ENCODE data around the gene OXT.
"Not testable (repeated sequence)": the region's sequence is repeated elsewhere in the genome, so short reads cannot be mapped to it uniquely, and the experiment has no call there.

Gene OXT

DNA sequence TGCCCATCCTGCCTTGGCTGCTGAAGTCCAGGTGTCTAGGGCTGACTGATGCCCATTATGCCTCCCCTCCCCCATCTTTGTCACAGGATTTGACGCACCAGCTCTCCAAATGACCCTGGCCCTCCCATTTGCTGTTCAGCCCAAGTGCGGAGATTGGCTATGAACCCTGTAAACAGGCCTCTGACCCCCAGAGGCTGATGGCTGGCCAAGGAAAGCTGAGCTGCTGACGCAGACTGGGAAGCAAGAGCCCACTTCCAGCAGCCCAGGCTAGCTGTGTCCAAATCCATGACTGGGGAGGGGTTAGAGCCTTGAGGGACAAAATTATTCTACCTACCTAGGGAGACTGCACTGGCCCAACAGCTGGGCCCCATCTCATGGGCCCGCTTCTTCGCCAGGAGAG, 28.8 kb upstream of the OXT start:
- Histone ChIP-seq H3K4me1 (ENCODE audit: insufficient read depth, low read length) (peaks cover 16% of the 10 kb centered on the region), H3K27ac (ENCODE audit: low read length) (no peak overlapping the region), H3K36me3 (ENCODE audit: insufficient read depth, low read depth, low read length) (peaks cover 34% of the 10 kb centered on the region), H3K9ac (ENCODE audit: low read depth, low read length) (no peak overlapping the region), H3K9me3 (ENCODE audit: insufficient read depth, low read depth, low read length) (no peaks in the 10 kb centered on the region), H3K27me3 (ENCODE audit: insufficient read depth, low read length) (no peaks in the 10 kb centered on the region), H3K4me3 (ENCODE audit: low read length) (no peak overlapping the region)

DNA sequence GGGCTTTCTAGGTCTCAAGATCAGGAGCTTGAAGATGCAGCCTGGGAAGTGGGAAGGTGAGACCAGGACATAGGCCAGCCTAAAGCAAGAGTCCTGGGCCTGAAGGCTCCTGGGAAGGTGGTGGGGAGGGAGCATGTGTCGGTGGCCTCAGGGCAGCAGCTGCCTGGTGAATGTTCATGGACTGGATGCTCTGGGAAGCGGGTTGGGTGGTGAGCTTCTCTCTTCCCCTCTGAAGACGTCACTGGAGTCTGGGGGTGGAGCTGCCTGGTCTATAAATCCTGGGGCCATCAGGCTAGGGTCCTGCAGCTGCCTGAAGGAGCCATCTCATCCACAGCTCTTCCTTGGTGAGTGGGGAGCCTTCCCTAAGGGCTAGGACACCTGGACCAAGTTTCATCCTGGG, 28.1 kb upstream of the OXT start, which contains the start of gene GNRH2:
Gene GNRH2, plus strand, starts transcription at position 301 of the 400 bp plus-strand sequence. CDS start 793 bp downstream, outside the sequence.
- H3K36me3 ChIP-seq (ENCODE audit: insufficient read depth, low read depth, low read length): peaks cover 34% of the 10 kb centered on the region
- H3K4me3 ChIP-seq (ENCODE audit: low read length): no peak within 1 kb of the TSS
- no peak within 1 kb of the TSS for H3K9ac ChIP-seq (ENCODE audit: low read depth, low read length)
- H3K27ac ChIP-seq (ENCODE audit: low read length): no peak within 1 kb of the TSS
- H3K27me3 ChIP-seq (ENCODE audit: insufficient read depth, low read length): no peaks in the 10 kb centered on the region
- H3K4me1 ChIP-seq (ENCODE audit: insufficient read depth, low read length): peaks cover 16% of the 10 kb centered on the region
- no peaks in the 10 kb centered on the region for H3K9me3 ChIP-seq (ENCODE audit: insufficient read depth, low read depth, low read length)

DNA sequence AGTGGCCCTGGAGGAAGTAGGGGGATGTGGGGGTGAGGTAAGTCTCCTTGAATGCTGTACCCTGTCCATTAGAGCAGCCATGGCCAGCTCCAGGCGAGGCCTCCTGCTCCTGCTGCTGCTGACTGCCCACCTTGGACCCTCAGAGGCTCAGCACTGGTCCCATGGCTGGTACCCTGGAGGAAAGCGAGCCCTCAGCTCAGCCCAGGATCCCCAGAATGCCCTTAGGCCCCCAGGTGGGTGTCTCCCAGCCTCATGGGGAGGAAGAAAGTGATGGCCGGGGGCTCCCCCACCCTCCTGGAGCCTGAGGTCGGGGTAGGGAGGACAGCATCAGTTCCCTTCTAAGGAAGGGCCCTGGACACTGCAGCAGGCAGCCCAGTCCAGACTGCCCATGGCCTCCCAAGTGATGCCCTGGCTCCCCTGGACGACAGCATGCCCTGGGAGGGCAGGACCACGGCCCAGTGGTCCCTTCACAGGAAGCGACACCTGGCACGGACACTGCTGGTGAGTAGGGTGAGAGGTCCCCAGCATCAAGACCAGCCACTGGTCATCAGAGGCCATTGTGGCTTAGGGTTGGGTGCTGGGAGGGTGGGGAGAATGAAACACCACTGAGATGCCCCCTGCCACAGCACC, 27.0 kb upstream of the OXT start:
- no peak overlapping the region for H3K9ac ChIP-seq (ENCODE audit: low read depth, low read length)
- H3K9me3 ChIP-seq (ENCODE audit: insufficient read depth, low read depth, low read length): no peaks in the 10 kb centered on the region
- peaks cover 34% of the 10 kb centered on the region for H3K36me3 ChIP-seq (ENCODE audit: insufficient read depth, low read depth, low read length)
- H3K27ac ChIP-seq (ENCODE audit: low read length): no peak overlapping the region
- no peaks in the 10 kb centered on the region for H3K27me3 ChIP-seq (ENCODE audit: insufficient read depth, low read length)
- no peak overlapping the region for H3K4me3 ChIP-seq (ENCODE audit: low read length)
- H3K4me1 ChIP-seq (ENCODE audit: insufficient read depth, low read length): peaks cover 16% of the 10 kb centered on the region

DNA sequence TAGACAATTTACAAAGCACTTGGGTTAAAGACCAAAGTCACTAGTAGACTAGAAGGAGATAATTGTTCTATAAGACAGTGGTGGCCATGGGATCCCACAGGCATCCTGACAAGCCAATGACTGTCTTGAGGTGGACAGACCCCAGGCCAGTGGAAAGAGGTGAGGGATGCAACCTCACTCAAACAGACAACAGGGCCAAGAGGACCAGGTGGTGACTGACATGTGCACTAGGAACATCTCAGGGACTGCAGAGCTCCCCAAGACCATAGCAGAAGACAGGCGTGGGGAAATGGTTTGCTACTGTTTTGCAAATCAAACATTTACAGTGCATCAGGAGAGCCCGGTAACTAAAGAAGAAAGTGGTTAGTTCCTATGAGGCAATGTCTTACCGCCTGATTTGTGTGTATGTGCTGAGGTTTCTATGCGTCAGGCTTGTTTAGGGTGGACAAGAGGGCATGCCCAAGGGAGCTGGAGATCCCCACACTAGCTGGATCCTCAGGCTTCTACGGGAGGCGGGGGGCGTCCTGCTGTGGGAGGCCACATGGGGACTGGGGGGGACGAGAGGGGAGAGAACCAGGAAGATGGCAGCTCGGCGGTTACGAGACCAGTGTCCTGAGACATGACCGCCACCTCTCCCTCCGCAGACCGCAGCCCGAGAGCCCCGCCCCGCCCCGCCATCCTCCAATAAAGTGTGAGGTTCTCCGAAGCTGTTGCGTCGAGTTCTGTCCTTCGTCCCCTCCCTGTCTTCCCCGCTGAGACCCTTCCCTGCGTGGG, 26.2 kb upstream of the OXT start:
- peaks cover 16% of the 10 kb centered on the region for H3K4me1 ChIP-seq (ENCODE audit: insufficient read depth, low read length)
- H3K36me3 ChIP-seq (ENCODE audit: insufficient read depth, low read depth, low read length): peaks cover 34% of the 10 kb centered on the region
- H3K9me3 ChIP-seq (ENCODE audit: insufficient read depth, low read depth, low read length): no peaks in the 10 kb centered on the region
- peak overlapping the region; percentile 87; the same call in 1 of the 2 replicates for H3K9ac ChIP-seq (ENCODE audit: low read depth, low read length)
- peak overlapping the region; percentile 74 for H3K27ac ChIP-seq (ENCODE audit: low read length)
- no peaks in the 10 kb centered on the region for H3K27me3 ChIP-seq (ENCODE audit: insufficient read depth, low read length)
- peak overlapping the region; percentile 96 for H3K4me3 ChIP-seq (ENCODE audit: low read length)

DNA sequence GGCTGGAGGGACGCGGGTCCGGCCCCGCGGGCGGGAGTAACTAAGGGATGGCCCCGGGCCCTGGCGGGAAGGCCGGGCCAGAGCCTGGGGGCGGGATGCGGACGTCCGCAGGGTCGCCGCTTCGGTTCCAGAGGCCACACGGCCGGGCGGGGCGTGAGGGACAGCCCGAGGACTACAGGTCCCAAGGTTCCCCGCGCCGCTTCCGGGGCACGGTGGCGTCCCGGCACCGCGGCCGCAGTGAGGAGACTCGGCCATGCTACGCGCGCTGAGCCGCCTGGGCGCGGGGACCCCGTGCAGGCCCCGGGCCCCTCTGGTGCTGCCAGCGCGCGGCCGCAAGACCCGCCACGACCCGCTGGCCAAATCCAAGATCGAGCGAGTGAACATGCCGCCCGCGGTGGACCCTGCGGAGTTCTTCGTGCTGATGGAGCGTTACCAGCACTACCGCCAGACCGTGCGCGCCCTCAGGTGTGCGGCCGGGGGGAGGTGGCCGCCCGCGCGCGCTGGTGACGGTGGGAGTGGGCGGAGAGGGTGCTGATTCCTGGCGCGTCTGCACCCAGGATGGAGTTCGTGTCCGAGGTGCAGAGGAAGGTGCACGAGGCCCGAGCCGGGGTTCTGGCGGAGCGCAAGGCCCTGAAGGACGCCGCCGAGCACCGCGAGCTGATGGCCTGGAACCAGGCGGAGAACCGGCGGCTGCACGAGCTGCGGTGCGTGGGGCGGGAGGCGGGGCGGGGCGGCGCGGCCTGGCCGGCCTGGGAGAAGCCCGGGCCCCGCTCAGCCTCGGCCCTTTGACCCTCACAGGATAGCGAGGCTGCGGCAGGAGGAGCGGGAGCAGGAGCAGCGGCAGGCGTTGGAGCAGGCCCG, 25.4 kb upstream of the OXT start, which contains the start of gene MRPS26:
Gene MRPS26, plus strand, starts transcription at position 237 of the 861 bp plus-strand sequence. Its CDS starts 17 bp downstream, at position 254.
- peaks cover 32% of the 10 kb centered on the region for H3K36me3 ChIP-seq (ENCODE audit: insufficient read depth, low read depth, low read length)
- no peaks in the 10 kb centered on the region for H3K9me3 ChIP-seq (ENCODE audit: insufficient read depth, low read depth, low read length)
- peak within 1 kb of the TSS; percentile 96 for H3K4me3 ChIP-seq (ENCODE audit: low read length)
- peak within 1 kb of the TSS; percentile 74 for H3K27ac ChIP-seq (ENCODE audit: low read length)
- H3K4me1 ChIP-seq (ENCODE audit: insufficient read depth, low read length): peaks cover 16% of the 10 kb centered on the region
- H3K9ac ChIP-seq (ENCODE audit: low read depth, low read length): peak within 1 kb of the TSS; percentile 87; the same call in 1 of the 2 replicates
- no peaks in the 10 kb centered on the region for H3K27me3 ChIP-seq (ENCODE audit: insufficient read depth, low read length)

DNA sequence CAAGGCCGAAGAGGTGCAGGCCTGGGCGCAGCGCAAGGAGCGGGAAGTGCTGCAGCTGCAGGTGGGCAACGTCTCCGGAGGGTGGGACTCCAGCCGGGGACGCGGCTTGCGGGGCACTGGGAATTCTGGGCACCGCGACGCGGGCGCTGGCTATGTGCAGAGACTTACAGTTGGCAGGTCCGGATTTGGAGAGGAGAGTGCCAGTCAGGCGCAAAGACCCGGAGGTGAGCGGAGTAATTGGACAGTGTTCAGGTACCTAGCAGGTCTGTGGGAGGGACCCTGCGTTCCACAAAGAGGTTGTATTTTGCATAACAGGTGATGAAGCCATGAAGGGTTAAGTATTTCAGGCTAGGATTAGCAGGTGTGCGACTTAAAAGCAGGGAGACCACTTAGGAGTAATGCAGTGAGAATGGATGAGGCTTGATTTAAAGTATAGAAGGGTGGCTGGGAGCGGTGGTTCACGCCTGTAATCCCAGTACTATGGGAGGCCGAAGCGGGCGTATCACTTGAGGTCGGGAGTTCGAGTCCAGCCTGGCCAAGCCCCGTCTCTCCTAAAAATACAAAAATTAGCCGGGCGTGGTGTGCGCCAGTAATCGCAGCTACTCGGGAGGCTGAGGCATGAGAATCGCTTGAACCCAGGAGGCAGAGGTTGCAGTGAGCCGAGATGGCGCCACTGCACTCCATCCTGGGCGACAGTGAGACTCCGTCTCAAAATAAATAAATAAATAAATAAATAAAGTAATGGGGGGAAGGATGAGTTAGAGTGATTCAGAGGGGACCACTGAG, 24.6 kb upstream of the OXT start:
- Histone ChIP-seq H3K4me1 (ENCODE audit: insufficient read depth, low read length) (peaks cover 15% of the 10 kb centered on the region), H3K36me3 (ENCODE audit: insufficient read depth, low read depth, low read length) (peaks cover 32% of the 10 kb centered on the region), H3K4me3 (ENCODE audit: low read length) (peak overlapping the region; percentile 96), H3K9ac (ENCODE audit: low read depth, low read length) (peak overlapping the region; percentile 87; the same call in 1 of the 2 replicates), H3K27ac (ENCODE audit: low read length) (no peak overlapping the region), H3K9me3 (ENCODE audit: insufficient read depth, low read depth, low read length) (no peaks in the 10 kb centered on the region), H3K27me3 (ENCODE audit: insufficient read depth, low read length) (no peaks in the 10 kb centered on the region)

DNA sequence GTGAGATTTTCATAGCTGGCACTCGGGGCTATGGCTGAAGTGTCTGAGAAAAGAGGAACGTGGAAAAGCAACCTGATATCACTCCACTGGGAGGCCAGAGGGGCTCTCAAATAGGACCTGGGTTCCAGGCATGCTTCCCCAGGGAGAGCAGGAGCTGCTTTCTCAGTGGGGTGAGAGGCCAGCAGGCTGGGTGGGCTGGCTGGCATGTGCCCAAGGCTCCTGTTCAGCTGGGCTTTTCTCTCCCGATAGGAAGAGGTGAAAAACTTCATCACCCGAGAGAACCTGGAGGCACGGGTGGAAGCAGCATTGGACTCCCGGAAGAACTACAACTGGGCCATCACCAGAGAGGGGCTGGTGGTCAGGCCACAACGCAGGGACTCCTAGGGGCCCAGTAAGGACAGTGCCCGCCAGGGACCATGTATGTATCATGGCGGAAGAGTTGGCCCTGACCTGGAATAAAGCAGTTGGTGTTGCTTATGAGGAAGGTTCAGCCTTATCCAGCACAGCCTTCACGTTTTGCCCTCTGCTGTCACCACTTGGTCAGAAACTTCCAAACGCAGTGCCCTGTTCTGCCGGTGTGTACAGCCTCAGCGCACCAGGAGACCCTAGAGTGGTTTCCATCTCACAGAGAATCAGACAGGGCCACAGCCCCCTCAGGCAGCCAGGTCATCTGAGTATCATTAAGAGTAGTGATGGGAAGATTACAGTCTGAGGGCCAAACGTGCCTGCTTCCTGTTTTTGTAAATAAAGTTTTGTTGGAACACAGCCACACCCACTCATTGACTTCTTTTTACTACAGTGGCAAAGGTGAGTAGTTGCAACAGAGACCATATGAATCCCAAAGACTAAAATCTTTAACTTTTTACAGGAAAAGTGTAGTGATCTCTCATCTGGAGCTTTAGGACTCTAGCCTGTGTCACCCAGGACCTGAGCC, 23.7 kb upstream of the OXT start:
- Histone ChIP-seq H3K36me3 (ENCODE audit: insufficient read depth, low read depth, low read length) (peaks cover 32% of the 10 kb centered on the region), H3K27ac (ENCODE audit: low read length) (no peak overlapping the region), H3K4me3 (ENCODE audit: low read length) (no peak overlapping the region), H3K9me3 (ENCODE audit: insufficient read depth, low read depth, low read length) (no peaks in the 10 kb centered on the region), H3K27me3 (ENCODE audit: insufficient read depth, low read length) (no peaks in the 10 kb centered on the region), H3K4me1 (ENCODE audit: insufficient read depth, low read length) (peaks cover 8% of the 10 kb centered on the region), H3K9ac (ENCODE audit: low read depth, low read length) (no peak overlapping the region; the same call in 1 of the 2 replicates)

DNA sequence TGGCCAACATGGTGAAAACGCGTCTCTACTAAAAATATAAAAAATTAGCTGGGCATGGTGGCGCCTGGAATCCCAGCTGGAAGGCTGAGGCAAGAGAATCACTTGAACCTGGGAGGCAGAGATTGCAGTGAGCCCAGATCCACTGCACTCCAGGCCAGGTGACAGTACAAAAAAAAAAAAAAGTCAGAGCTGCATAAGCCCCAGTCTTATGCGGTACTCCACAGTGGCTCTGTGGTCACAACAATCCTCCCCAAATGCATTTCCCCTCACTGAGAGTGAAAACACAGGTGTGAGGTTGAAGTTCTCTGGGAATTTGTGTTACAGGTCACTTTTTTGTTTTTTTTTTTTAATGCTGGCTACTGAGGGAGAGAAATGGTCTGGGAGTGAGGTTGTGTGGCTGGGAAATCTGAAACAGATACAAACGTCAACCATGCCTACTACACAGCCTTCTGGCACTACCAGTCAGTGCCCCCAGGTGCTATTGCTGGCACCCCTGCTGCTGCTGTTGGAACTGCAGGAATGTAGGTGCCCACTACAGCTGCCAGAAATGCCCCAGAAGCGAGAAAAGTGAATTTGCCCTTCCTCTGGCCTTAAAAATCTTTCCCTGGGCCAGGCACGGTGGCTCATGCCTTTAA, 19.9 kb upstream of the OXT start:
- peaks cover 32% of the 10 kb centered on the region for H3K36me3 ChIP-seq (ENCODE audit: insufficient read depth, low read depth, low read length)
- peaks cover 3% of the 10 kb centered on the region; the same call in 1 of the 2 replicates for H3K4me1 ChIP-seq (ENCODE audit: insufficient read depth, low read length)
- H3K9me3 ChIP-seq (ENCODE audit: insufficient read depth, low read depth, low read length): no peaks in the 10 kb centered on the region
- no peak overlapping the region for H3K4me3 ChIP-seq (ENCODE audit: low read length)
- no peak overlapping the region for H3K9ac ChIP-seq (ENCODE audit: low read depth, low read length)
- no peak overlapping the region for H3K27ac ChIP-seq (ENCODE audit: low read length)
- no peaks in the 10 kb centered on the region for H3K27me3 ChIP-seq (ENCODE audit: insufficient read depth, low read length)

DNA sequence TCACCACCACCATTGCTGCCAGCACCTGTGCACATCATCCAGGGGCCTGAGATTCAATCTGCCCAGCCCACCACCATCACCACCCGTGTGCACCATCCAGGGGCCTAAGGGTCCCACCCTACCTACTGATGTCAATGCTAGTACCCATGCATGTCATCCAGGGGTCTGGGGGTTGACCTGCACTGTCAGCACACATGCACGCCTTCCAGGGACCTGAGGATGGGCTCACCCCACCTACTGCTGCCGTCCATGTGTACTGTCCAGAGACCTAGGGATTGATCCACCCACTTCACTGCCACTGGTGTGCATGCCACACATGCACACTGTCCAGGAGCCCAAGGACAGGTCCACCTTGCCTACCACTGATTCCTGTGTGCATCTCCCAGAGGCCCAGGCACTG, 11.9 kb upstream of the OXT start:
- Histone ChIP-seq H3K9ac (ENCODE audit: low read depth, low read length) (no peak overlapping the region), H3K27ac (ENCODE audit: low read length) (no peak overlapping the region), H3K27me3 (ENCODE audit: insufficient read depth, low read length) (no peaks in the 10 kb centered on the region), H3K9me3 (ENCODE audit: insufficient read depth, low read depth, low read length) (no peaks in the 10 kb centered on the region), H3K4me1 (ENCODE audit: insufficient read depth, low read length) (no peaks in the 10 kb centered on the region), H3K4me3 (ENCODE audit: low read length) (no peak overlapping the region), H3K36me3 (ENCODE audit: insufficient read depth, low read depth, low read length) (no peaks in the 10 kb centered on the region)

DNA sequence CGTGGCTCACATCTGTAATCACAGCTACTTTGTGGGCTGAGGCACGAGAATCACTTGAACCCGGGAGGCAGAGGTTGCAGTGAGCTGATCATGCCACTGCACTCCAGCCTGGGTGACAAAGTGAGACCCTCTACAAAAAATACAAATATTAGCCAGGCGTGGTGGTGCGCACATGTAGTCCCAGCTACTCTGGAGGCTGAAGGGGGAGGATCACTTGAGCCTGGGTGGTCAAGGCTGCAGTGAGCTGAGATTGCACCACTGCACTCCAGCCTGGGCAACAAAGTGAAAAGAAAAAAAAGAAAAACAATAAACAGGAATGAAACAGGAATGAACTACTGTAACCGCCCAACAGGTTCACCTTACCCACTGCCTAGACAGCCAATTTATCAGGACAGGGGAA, 7.3 kb upstream of the OXT start:
- H3K9ac ChIP-seq (ENCODE audit: low read depth, low read length); H3K4me3 ChIP-seq (ENCODE audit: low read length); H3K36me3 ChIP-seq (ENCODE audit: insufficient read depth, low read depth, low read length); H3K27ac ChIP-seq (ENCODE audit: low read length); H3K27me3 ChIP-seq (ENCODE audit: insufficient read depth, low read length); H3K4me1 ChIP-seq (ENCODE audit: insufficient read depth, low read length); H3K9me3 ChIP-seq (ENCODE audit: insufficient read depth, low read depth, low read length): not testable (repeated sequence)

All from iPS-20b (cell line).